Testis (tissue), 3 donors: ENCODE data around the gene WDR37. TPM values are rescaled to one million over a fixed set of nuclear protein-coding genes. Genes with fewer than 3 reads are reported as not detected.

Experiments used
- DNase-seq: peaks from one replicate; pipeline ENCODE4 v3.0.0-alpha.2; 2019
- H3K27ac ChIP-seq, 2 donors: fragments of 200-600 bp; sonication (generic); one replicate each; pipeline ENCODE4 v1.5.1; 2019
- H3K27me3 ChIP-seq: fragments of 200-600 bp; sonication (generic); one replicate; pipeline ENCODE4 v1.5.1; 2019
- H3K36me3 ChIP-seq: fragments of 200-600 bp; sonication (generic); one replicate; pipeline ENCODE4 v1.5.1; 2017; ENCODE audit warnings: low read depth; ENCODE audit errors: missing control alignments
- H3K4me1 ChIP-seq: fragments of 200-600 bp; sonication (generic); one replicate; pipeline ENCODE4 v1.5.1; 2019
- H3K4me3 ChIP-seq, 2 donors: fragments of 200-600 bp; sonication (generic); one replicate each; pipeline ENCODE4 v1.5.1; 2017 to 2019
- H3K9me3 ChIP-seq: fragments of 200-600 bp; sonication (generic); one replicate; pipeline ENCODE4 v1.5.1; 2017
- CTCF ChIP-seq, 3 experiments: fragments of 450-650 bp in 2 of 3; fragments of 200-600 bp in 1 of 3; sonication (generic) in 1 of 3; IDR thresholded peaks; one replicate each; pipeline ENCODE4 v1.5.1; 2016 to 2019; ENCODE audit warnings: antibody characterized with exemption in 3 of 3, mild to moderate bottlenecking in 2 of 3, moderate library complexity in 1 of 3
- POLR2A ChIP-seq: fragments of 450-650 bp; IDR thresholded peaks from one replicate; pipeline ENCODE4 v1.6.1; 2017; ENCODE audit warnings: antibody characterized with exemption, mild to moderate bottlenecking, moderate library complexity
- WGBS, 2 donors: methylation state at CpG; one replicate each; pipeline ENCODE4 v1.1.5; 2018; 5-methylcytosine and 5-hydroxymethylcytosine counted together
- intact Hi-C: fragments of 100-400 bp; cut with DNase I; formaldehyde crosslinking; loops from one replicate; pipeline ENCODE4 v1.15.1; 2023; ENCODE audit warnings: low total_unique reads
- polyA plus RNA-seq: library from polyadenylated mRNA; stranded (reverse); fragments of 350-450 nt; fragmentation: Illumina TruSeq; extraction: RNeasy Lipid Tissue Mini Kit (QIAGEN cat#74804); gene quantifications from one replicate; pipeline ENCODE4 v1.2.3, GENCODE V29; 2014; ENCODE audit warnings: low read depth, low replicate concordance; ENCODE audit not compliant: insufficient read depth
- total RNA-seq, 2 donors: library from RNA; depleted of rRNA; stranded (reverse); fragments of >200 nt; gene quantifications; one replicate each; pipeline ENCODE4 v1.2.3, GENCODE V29; 2016

WDR37 gene
- total and polyA plus RNA-seq, 3 donors from 2014 or later = 29.3 to 46.9 (median 40.2) TPM

- peaks cover 2% of the 10 kb centered on the region for H3K36me3 ChIP-seq
- TF ChIP-seq POLR2A (no peak), CTCF (IDR thresholded peaks at IDR 0.05) (no peak)
These were observed 70.3 kb downstream of the WDR37 start for GRCh38 chr10:1126461-1126860.

GRCh38 chr10:1127629-1128028 is 71.4 kb downstream of the WDR37 start:
- WGBS, 2 donors = 89 to 94% methylated on average over 9 to 15 of the region's 15 CpGs
- H3K27me3 ChIP-seq = no peaks in the 10 kb centered on the region
- H3K9me3 ChIP-seq = no peaks in the 10 kb centered on the region
- peaks cover 2% of the 10 kb centered on the region for H3K36me3 ChIP-seq
- no peak overlapping the region for H3K27ac ChIP-seq
- intact Hi-C loops = no loop called here
- H3K4me1 ChIP-seq = no peaks in the 10 kb centered on the region
- TF ChIP-seq POLR2A (no peak), CTCF (IDR thresholded peaks at IDR 0.05) (no peak)
- no peak for DNase-seq
- no peak overlapping the region for H3K4me3 ChIP-seq

More at GRCh38 chr10:1126461-1126860, 70.3 kb downstream of the WDR37 start:
- H3K9me3 ChIP-seq = no peaks in the 10 kb centered on the region
- H3K27ac ChIP-seq = no peak overlapping the region
- whole genome bisulfite sequencing, 2 donors = 89 to 95% methylated on average over 13 of the region's 13 CpGs
- intact Hi-C loops = no loop called here
- H3K27me3 ChIP-seq = no peaks in the 10 kb centered on the region
- H3K4me3 ChIP-seq = no peak overlapping the region
- no peak for DNase-seq
- no peaks in the 10 kb centered on the region for H3K4me1 ChIP-seq

GRCh38 chr10:1128115-1128514 is 71.9 kb downstream of the WDR37 start:
- H3K4me1 ChIP-seq = no peaks in the 10 kb centered on the region
- H3K36me3 ChIP-seq = peaks cover 2% of the 10 kb centered on the region
- TF ChIP-seq POLR2A = no peak
- no peak for TF ChIP-seq CTCF (IDR thresholded peaks at IDR 0.05)
- intact Hi-C loops = no loop called here
- H3K4me3 ChIP-seq = no peak overlapping the region
- H3K27me3 ChIP-seq = no peaks in the 10 kb centered on the region
- WGBS, 2 donors = 91 to 93% methylated on average over 2 of the region's 2 CpGs
- no peak for DNase-seq
- no peaks in the 10 kb centered on the region for H3K9me3 ChIP-seq
- no peak overlapping the region for H3K27ac ChIP-seq

- no peak for TF ChIP-seq POLR2A
- TF ChIP-seq CTCF (IDR thresholded peaks at IDR 0.05) = no peak
- no peaks in the 10 kb centered on the region for H3K4me1 ChIP-seq
- H3K27me3 ChIP-seq = no peaks in the 10 kb centered on the region
- H3K4me3 ChIP-seq = no peak overlapping the region
- H3K9me3 ChIP-seq = no peaks in the 10 kb centered on the region
- peaks cover 2% of the 10 kb centered on the region for H3K36me3 ChIP-seq
- WGBS, 2 donors = 97 to 100% methylated on average over 12 to 21 of the region's 21 CpGs
- no peak for DNase-seq
- H3K27ac ChIP-seq = no peak overlapping the region
- intact Hi-C loops = no loop called here
These were observed 72.5 kb downstream of the WDR37 start for GRCh38 chr10:1128649-1129048.

GRCh38 chr10:1130226-1130625 is 74.0 kb downstream of the WDR37 start:
- no peaks in the 10 kb centered on the region for H3K9me3 ChIP-seq
- H3K27ac ChIP-seq = no peak overlapping the region
- H3K36me3 ChIP-seq = peaks cover 2% of the 10 kb centered on the region
- H3K4me3 ChIP-seq = no peak overlapping the region
- H3K4me1 ChIP-seq = no peaks in the 10 kb centered on the region
- no peak for DNase-seq
- TF ChIP-seq POLR2A = no peak
- no peak for TF ChIP-seq CTCF (IDR thresholded peaks at IDR 0.05)
- no peaks in the 10 kb centered on the region for H3K27me3 ChIP-seq
- WGBS, 2 donors = 90 to 98% methylated on average over 10 of the region's 10 CpGs
- intact Hi-C loops = no loop called here
